ENCODE measurements around the gene SNX25. TPM values are rescaled to one million over a fixed set of nuclear protein-coding genes. Genes with fewer than 3 reads are reported as not detected.

SNX25 gene
- total RNA-seq (10 to 100 TPM; 24.3 to 49.6 (median 36.7) TPM), polyA plus RNA-seq (10 to 100 TPM in 2 of 3 donors, 1 to 10 TPM in 1; 9.6 to 16.0 (median 14.1) TPM)
- long read RNA-seq, donor 1, partial matches to known transcripts: 0 of 1 reads
- long read RNA-seq, donor 1, other reads (novel, unspliced or antisense): 0 of 1 reads
- long read RNA-seq, donor 2: 0 reads

DNA sequence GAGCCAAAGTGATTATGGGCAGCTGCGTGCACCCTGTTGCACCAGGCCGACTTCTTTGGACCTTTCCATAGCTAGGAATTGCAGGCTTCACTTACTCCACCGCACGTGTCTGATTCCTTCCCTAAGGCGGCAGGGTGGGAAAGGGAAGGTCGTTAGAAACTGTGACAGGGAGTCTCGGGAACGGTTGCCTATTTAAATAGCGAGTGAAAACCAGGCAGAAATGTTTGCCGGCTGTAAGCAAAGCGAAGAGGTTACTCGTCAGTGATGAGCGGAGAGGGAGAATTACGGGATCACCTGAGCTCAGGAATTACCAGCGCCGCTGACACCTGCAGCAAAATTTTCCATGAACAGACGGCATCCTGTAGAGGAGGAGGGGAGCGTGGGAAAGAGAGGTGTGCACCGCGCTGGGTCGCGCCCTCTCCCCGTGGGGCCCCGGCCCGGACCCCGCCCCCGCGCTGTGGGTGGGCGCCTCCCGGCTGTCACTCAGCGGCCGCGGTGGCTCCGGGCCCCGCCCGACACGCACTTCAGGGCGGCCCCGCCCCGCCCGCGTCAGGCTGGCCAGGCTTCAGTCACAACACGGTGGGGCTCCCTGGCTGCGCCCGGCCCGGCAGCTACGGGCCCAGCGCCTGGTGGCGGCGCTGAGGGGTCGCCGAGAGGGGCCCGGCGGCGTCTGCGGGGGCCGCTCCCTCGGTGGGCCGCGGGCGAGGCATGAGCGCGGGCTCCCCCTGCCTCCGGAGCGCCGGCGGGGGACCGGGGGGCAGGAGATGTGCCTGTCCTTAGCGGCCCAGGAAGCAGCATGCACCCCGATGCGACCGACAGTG, at the start of gene SNX25:
TSS of gene SNX25 (plus strand) at position 568 of the 821 bp plus-strand sequence. CDS start at position 797, 229 bp downstream.
- Histone ChIP-seq H3K27ac (peak within 1 kb of the TSS; percentile 76 to 95 (median 92)), H3K4me1 (peaks cover 32 to 72% (median 61%) of the 10 kb centered on the region in 6 donors), H3K36me3 (no peaks in the 10 kb centered on the region), H3K4me3 (peak within 1 kb of the TSS; percentile 37 to 79 (median 64)), H3K9me3 (no peaks in the 10 kb centered on the region), H3K27me3 (replicated peaks in 1 of 7) (peaks cover 0 to 19% (median 0%) of the 10 kb centered on the region in 7 donors)
- WGBS, 5 donors: 0 to 1% (median 1%) methylated on average over 21 to 72 of the region's 72 CpGs
- TF ChIP-seq POLR2AphosphoS5 (IDR thresholded peaks at IDR 0.05) (peak; percentile 94 to 97 (median 95)), POLR2A (IDR thresholded peaks at IDR 0.05) (peak in 2 of 3 donors; percentile 82 to 97)
- TF ChIP-seq, protein P1, sequence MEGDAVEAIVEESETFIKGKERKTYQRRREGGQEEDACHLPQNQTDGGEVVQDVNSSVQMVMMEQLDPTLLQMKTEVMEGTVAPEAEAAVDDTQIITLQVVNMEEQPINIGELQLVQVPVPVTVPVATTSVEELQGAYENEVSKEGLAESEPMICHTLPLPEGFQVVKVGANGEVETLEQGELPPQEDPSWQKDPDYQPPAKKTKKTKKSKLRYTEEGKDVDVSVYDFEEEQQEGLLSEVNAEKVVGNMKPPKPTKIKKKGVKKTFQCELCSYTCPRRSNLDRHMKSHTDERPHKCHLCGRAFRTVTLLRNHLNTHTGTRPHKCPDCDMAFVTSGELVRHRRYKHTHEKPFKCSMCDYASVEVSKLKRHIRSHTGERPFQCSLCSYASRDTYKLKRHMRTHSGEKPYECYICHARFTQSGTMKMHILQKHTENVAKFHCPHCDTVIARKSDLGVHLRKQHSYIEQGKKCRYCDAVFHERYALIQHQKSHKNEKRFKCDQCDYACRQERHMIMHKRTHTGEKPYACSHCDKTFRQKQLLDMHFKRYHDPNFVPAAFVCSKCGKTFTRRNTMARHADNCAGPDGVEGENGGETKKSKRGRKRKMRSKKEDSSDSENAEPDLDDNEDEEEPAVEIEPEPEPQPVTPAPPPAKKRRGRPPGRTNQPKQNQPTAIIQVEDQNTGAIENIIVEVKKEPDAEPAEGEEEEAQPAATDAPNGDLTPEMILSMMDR (IDR thresholded peaks at IDR 0.05 in 8 of 11, conservative IDR thresholded peaks at IDR 0.05 in 3 of 11): peak in 5 of 11 experiments; percentile 18 to 39 (median 24)
- DNase-seq: peak; percentile 97
- intact Hi-C loops (cut with DNase I; ENCODE audit: low total_unique reads): no loop called here

DNA sequence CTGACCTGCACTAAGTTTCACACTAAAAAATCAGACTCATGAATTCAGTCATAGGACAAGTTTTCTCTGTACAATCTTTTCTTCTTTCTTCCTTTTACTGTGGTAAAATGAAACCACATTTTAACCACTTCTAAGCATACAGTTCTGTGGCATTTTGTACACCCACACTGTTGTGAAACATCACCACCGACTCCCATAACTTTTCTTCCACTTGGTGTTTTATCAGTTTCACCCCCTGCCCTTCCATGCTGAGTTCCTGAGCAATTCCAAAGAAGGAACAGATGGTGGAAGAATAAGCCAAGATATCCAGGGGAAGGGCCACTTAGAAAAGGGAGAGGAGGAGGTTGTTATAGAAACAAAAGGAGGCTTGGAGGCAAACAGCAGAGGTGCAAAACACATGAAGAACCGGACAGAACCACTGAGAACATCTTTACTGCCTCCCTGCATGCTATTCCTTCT, 43.8 kb upstream of the SNX25 start:
- Histone ChIP-seq H3K9me3 (no peaks in the 10 kb centered on the region), H3K4me3 (no peak overlapping the region), H3K36me3 (peaks cover 4 to 82% (median 39%) of the 10 kb centered on the region in 6 donors), H3K27me3 (replicated peaks in 1 of 7) (no peaks in the 10 kb centered on the region), H3K27ac (no peak overlapping the region), H3K4me1 (peaks cover 0 to 20% (median 12%) of the 10 kb centered on the region in 6 donors)
- no peak for TF ChIP-seq POLR2A (IDR thresholded peaks at IDR 0.05)
- TF ChIP-seq, protein P1 (IDR thresholded peaks at IDR 0.05 in 8 of 11, conservative IDR thresholded peaks at IDR 0.05 in 3 of 11): no peak
- TF ChIP-seq POLR2AphosphoS5 (IDR thresholded peaks at IDR 0.05): no peak
- WGBS, 5 donors: 25 to 40% (median 37%) methylated on average over 2 of the region's 2 CpGs
- DNase-seq: no peak
- intact Hi-C loops (cut with DNase I; ENCODE audit: low total_unique reads): no loop called here

DNA sequence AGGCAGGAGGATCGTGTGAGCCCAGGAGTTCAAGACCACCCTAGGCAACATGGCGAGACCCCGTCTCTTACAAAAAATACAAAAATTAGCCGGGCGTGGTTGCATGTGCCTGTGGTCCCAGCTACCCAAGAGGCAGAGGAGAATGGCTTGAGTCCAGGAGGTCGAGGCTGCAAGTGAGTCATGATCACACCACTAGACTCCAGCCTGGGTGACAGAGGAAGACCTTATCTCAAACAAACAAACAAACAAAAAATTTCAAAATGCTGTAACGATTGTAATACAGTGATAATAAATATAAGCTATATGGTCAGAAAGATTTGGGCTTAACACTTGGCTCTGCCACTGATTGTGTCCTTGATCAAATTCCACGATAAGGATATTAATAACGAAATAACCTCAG, 42.2 kb upstream of the SNX25 start:
- Histone ChIP-seq H3K36me3 (peaks cover 4 to 73% (median 32%) of the 10 kb centered on the region in 6 donors), H3K27ac (no peak overlapping the region), H3K4me3 (no peak overlapping the region), H3K4me1 (peaks cover 4 to 27% (median 16%) of the 10 kb centered on the region in 6 donors), H3K9me3 (no peaks in the 10 kb centered on the region), H3K27me3 (replicated peaks in 1 of 7) (no peaks in the 10 kb centered on the region)
- no peak for DNase-seq
- TF ChIP-seq, protein P1 (IDR thresholded peaks at IDR 0.05 in 8 of 11, conservative IDR thresholded peaks at IDR 0.05 in 3 of 11): no peak
- TF ChIP-seq POLR2A (IDR thresholded peaks at IDR 0.05) (no peak), POLR2AphosphoS5 (IDR thresholded peaks at IDR 0.05) (no peak)
- 83 to 94% (median 90%) methylated on average over 9 of the region's 9 CpGs for WGBS, 5 donors
- intact Hi-C loops (cut with DNase I; ENCODE audit: low total_unique reads): no loop called here
